H54 (cell line): Measurements from ENCODE around the gene SFMBT2.

Experiments
- DNase-seq: peaks from one replicate; pipeline ENCODE4 v3.0.0; 2011; ENCODE audit warnings: low spot score, mixed read lengths; ENCODE audit not compliant: insufficient read length
- FAIRE-seq: peaks from 3 replicates; lab custom pipeline; 2011; peaks lifted over from hg19 to GRCh38; lab: Jason Lieb, UNC
- POLR2A ChIP-seq: IDR thresholded peaks from 2 replicates; pipeline ENCODE4 v1.6.1; 2011; ENCODE audit warnings: low read depth, mild to moderate bottlenecking, low read length

Gene SFMBT2

DNA sequence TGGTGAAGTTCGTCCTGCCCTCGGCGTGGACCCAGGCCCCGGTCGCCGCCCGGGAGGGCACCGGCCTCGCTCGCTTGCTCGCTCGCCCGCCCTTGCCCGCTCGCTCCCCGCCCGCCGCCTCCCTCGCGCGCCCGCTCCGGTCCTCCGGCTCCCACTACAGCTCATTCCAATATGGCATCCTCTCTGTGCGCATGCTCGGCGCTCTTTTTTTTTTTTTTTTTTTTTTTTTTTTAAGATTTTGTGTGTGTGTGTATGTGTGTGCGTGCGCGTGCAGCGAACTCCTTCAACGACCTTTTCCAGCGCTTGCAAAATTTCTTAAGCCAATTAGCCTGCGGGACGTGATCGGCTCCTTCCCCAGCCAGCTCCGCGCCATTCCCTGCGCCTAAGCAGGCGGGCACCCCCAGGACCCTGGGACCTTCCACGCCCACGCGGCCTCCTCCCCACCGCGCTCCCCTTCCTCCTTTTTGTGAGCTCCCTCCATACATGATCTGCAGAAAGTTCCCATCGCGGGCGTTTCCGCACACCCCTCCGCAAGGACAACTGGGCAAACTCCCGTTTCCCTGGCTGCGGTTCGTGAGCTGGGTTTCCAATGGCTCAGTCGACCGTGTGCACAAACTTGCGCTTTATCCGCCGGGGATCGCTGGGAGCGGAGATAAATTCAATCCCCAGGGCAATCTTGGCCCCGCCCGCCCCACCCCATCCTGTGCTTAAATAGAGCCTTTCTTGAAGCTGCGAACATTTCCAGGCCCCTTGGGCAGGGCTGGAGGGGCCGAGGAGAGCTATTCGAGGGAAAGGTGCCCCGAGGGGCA, at the start of gene SFMBT2:
Gene SFMBT2 (minus strand): TSS at position 173 of the 809 bp plus-strand sequence. CDS start 29,136 bp downstream, outside the sequence.
- peak; percentile 57 for DNase-seq
- 0 out of 2 replicates have a peak, but pooled peaks have one; percentile 20 for TF ChIP-seq POLR2A
- no peak for FAIRE-seq

DNA sequence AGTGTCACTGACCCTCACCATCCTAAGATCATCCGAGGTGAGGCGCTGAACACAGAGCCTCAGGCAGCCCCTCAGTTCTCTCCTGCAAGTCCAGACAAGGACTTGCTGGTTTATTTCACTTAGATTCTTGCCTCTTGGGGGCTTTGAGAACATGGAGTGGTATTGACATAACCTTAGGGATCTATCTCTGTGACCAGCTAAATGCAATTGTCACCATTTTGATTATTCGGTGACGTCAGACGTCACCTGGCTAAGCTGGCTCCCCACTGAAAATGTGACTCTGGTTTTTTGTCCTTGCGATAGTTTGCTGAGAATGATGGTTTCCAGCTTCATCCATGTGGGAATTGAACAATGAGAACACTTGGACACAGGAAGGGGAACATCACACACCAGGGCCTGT, 49.2 kb upstream of the SFMBT2 start:
- TF ChIP-seq POLR2A: no peak
- DNase-seq: no peak
- FAIRE-seq: no peak

DNA sequence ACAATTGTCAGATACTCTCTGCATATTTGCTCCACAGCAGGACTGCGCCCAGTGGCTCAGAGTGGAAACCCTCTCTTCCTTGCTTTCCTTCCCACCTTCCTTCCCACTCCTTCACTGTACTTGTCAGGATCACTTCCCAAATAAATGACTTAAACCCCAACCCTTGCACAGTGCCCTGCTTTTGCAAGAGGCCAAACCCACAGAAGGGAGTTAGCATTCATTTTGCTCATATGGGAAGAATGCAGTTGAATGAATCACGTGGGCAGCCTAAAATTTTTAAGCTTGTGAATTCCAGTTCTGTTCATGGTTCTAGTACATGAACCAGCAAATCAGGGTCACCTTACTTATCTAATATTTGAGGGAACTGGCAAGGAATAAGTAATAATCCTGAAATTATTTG, 47.7 kb upstream of the SFMBT2 start:
- DNase-seq: no peak
- no peak for FAIRE-seq
- TF ChIP-seq POLR2A: no peak

DNA sequence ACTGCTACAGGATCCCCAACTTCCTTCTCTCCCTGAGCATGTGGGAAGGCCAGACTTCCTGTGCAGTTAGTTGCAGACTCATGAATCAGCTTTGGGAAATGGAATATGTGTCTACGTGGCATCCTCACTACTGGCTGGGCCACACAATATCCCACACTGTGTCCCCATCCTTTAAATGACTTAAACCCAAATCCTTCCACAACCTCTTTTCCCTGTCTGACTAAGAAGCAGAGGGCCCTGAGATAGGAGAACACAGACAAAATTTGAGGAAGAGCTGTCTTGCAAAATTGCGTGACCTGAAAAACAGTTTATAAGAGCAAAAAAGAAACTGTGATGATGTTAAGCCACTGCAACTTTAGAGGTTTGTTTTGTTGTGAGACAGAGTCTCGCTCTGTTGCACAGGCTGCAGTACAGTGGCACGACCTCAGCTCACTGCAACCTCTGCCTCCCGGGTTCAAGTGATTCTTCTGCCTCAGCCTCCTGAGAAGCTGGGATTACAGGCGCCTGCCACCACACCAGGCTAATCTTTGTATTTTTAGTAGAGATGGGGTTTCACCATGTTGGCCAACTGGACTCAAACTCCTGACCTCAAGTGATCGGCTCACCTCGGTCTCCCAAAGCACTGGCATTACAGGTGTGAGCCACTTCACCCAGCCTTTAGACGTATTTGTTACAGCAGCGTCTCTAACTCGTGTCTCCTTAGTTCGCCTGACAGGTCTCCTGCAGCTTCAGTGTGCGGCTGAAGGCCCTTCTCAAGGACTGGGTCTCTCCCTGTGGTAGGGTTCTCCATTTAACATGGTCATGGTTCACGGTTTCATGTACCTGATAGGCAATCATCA, 46.9 kb upstream of the SFMBT2 start:
- no peak for TF ChIP-seq POLR2A
- DNase-seq (no peak), FAIRE-seq (no peak)

DNA sequence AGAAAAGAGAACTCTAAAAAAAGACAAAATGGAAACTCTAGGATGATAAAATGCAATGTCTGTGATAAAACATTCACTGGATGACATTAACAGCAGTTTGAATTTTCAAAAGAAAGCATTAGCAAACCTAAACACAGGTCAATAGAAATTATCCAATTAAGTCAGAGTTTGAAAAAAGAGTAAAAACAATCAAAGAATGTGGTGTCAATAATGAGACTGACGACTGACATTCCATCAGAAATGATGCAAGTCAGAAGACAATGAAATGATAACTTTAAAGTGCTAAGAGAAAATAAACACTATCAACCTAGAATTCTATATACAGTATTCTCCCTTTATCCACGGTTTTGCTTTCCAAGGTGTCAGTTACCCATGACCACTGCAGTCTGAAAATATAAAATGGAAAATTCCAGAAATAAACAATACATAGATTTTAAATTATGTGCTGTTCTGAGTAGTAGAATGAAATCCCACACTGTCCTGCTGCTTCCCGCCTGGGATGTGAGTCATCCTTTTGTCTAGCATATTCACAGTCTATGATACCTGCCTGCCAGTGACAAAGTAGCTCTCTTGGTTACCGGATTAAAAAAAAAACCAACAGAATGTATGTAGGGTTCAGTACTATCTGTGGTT, 38.3 kb upstream of the SFMBT2 start:
- TF ChIP-seq POLR2A: no peak
- DNase-seq (no peak), FAIRE-seq (no peak)

DNA sequence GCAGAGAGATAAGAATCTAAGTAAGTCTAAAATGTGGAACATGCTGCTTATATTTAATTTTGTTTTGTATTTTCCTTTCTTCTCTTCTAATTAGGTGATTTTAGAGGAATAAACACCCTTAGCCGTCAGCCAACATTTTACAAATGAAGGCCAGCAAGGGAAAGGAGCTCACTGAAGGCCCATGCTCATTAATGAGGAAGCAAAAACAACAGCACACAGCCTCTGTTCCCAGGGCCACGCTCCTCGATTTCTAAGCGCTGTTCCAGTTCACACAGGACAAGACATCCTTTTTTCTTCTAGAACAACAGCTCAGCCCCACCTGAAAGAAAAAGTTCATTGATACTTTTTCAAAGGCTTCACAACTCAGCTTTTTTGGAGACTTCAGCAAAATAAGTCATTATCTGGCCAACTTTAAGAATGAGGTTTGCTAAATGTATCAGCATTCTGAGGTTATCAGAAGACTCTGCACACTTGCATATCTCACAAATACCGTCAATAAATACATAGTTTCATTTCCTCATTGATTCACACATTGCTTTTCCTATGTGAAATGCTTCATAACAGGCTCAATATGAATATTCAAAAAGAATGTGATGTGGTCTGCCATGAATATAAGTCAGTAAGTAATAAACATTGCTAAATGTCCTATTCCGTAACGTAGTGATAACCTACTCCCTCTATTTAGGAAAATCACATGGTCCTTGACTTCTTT, 34.8 kb upstream of the SFMBT2 start:
- no peak for DNase-seq
- no peak for FAIRE-seq
- TF ChIP-seq POLR2A: no peak

DNA sequence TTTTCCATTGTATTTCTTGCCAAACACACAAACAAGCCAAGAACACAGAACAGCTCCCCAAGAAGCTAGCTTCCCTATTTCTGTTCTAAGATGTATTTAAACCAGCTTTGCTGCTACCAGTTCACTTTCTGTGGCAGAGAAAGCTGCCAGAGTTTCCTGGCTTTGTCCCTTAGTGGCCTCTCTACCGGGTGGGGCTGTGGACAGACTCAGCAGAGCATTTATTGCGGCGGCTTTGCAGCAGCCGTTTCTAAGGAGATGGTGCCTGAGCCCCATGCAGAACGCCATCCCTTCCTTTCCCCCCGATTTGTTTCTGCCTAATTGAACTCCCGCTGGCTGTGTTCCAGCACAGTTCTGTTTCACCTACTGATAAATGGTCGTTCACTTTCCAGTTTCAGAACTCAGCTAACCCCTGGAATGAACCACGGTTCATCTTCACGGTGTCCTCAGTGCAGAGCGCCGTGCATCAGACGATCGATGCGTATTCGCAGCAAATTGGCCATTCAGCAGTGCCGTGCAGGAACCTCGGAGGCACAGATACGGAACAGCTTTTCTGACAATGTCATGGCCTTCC, 33.8 kb upstream of the SFMBT2 start:
- FAIRE-seq (no peak), DNase-seq (no peak)
- TF ChIP-seq POLR2A: no peak

DNA sequence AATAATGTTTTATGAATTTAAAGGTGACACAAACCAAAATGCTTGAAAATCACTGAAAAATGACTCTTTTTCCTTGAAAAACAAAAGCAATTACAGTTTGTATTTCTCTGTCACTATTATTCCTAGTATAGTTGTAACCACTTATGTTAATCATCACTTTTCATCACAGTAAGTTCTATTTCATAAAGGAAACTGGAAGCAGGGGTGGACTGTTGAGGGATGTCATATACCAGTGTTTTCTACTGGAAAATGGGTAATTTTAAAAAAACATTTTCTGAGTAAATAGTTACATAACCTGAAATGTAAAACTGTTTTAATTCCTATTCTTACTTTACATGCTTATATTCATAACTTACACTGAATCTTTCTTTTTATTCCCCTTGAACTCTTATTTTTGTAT, 32.2 kb upstream of the SFMBT2 start:
- TF ChIP-seq POLR2A: no peak
- DNase-seq (no peak), FAIRE-seq (no peak)

DNA sequence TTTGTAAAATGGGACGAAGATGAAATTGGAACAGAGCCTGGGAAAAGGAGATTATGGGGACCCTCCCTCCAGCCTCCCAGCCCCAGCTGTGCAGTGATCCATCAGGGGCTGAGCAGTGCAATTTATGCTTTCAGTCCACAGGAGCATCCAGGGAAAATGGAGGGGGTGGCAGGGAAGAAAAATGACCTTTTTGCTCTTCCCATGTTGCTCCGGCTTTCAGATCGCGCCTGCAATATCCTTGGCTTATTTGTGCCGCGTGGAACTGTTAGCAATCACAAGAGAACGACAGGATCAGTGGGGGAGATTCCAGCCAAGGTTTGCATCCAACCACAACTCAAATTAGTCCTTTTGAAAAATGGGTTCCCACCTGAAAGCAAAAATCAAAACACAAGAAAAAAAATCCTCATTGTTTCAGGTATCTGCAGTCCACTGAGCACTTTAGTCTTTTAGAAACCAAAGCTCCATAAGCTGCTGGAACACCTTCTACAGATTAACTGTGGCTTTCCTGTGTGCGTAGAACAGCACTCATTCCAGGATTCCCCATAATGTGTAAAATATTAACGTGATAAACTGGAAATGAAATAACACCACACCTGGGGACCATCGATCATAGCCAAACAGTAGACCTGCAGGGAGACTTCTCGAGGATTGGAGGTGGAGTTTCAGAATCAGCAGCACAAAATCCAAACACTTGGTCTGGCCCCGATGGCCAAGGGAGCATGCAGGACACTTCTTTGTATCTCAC, 30.7 kb upstream of the SFMBT2 start:
- no peak for DNase-seq
- TF ChIP-seq POLR2A: no peak
- no peak for FAIRE-seq

DNA sequence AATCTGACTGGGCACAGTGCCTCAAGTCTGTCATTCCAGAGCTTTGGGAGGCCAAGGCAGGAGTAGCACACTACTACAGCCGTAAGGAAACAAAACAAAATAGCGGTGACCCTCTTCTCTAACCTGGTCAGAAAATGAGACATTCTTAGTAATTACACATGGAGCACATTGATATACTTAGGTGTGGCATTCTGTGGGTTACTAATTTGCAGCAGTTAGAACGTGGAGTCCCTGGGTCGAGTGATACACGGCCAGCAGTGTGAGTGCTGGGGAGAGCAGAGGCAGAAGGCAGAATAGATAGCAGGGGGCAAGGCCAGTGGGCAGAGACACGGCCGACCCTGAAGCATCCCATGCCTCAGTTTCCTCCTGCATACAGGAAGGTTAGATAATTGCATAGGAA, 28.9 kb upstream of the SFMBT2 start:
- FAIRE-seq (no peak), DNase-seq (no peak)
- TF ChIP-seq POLR2A: no peak

DNA sequence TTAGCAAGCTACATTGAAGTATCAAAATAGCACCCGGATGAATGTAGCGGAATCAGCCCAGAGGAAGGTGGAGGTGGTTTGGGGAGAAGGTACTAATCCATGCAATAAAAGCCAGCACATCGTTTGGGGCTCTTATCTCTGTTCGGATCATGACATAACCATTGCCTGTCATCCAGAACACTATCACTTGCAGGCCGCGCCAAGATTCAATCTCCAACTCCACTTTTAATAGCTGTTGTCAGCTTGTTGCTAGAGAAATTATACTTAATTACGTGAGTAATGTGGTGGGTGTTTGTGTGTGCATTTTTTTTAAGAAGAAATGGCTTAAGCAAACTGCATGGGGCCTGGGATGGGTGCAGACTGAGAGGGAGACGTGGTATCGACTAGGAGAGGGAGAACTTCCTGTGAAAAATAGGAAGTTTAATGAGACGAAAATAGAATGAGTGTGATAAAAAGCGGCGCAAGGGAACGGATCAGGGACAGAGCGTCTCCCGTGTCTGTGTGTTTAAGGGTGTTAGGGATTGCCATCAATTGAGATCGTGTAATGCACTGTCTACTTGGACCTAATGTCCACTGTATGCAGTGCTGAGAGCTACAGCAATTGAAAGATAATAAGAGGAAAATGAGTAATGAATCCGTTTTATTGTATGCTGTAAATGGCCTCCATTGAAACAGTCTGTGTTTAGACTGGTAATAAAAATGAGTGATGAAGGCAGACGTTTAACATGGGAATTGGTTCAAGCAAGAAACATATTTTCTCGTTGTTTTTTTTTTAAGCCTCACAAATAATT, 27.6 kb upstream of the SFMBT2 start:
- TF ChIP-seq POLR2A: no peak
- DNase-seq (no peak), FAIRE-seq (no peak)
